ENCODE data around the gene PEF1. TPM values are rescaled to one million over a fixed set of nuclear protein-coding genes. Genes with fewer than 3 reads are reported as not detected.

PEF1 gene
- total and polyA plus RNA-seq, 2 donors (not counting 3 experiments of a cell fraction or from before 2014, with no cell fraction given): 73.3 to 161 TPM

GRCh38 chr1:31646259-31646960 is 1.7 kb upstream of the PEF1 start:
- no peak for DNase-seq (ENCODE audit: low read depth, low spot score)
- no peaks in the 10 kb centered on the region for H3K9me3 ChIP-seq (replicated peaks; ENCODE audit: control insufficient read depth, insufficient read depth, low read length)
- dilution Hi-C loops (cut with MboI; ENCODE audit: extremely low pct_ligation_motif_present, low sequenced_read_pairs): no loop called here
- TF ChIP-seq MAX (IDR thresholded peaks at IDR 0.05; ENCODE audit: insufficient read depth, insufficient read length) (no peak), FOS (IDR thresholded peaks at IDR 0.05; ENCODE audit: borderline replicate concordance, insufficient read depth, low read length) (no peak), EZH2 (IDR thresholded peaks at IDR 0.05; ENCODE audit: borderline replicate concordance, low read depth, low read length, severe bottlenecking) (no peak), GATA2 (IDR thresholded peaks at IDR 0.05; ENCODE audit: insufficient read depth, insufficient read length, low read depth, low read length) (no peak), POLR2AphosphoS5 (IDR thresholded peaks at IDR 0.05; ENCODE audit: insufficient read depth, low read depth, low read length) (no peak)
- no peak overlapping the region for H3K9ac ChIP-seq (replicated peaks; ENCODE audit: extremely low read depth, insufficient read depth, low read length)
- no peak overlapping the region for H3K27ac ChIP-seq (ENCODE audit: insufficient read depth, low read depth, low read length)
- no peaks in the 10 kb centered on the region for H3K9me1 ChIP-seq (replicated peaks; ENCODE audit: control insufficient read depth, extremely low read depth, insufficient read depth, low read length)
- BruUV-seq (replicated peaks): no TSS peak
- CTCF ChIA-PET: interaction anchor here (1.0 to 1.7 kb wide), 3 partner anchors 11 to 99 kb away, joined by 3 read pairs; no protein-coding TSS in a partner anchor
- no peaks in the 10 kb centered on the region for H3K36me3 ChIP-seq (ENCODE audit: control insufficient read depth in 2 of 2, extremely low read depth in 1 of 2, insufficient read depth in 2 of 2, low read length in 2 of 2)
- POLR2A ChIA-PET: no interaction called here
- no peak overlapping the region for H2AFZ ChIP-seq (ENCODE audit: low read depth, low read length)
- no peak overlapping the region for H3K4me3 ChIP-seq (replicated peaks in 1 of 3; ENCODE audit: insufficient read depth in 1 of 3, low read depth in 1 of 3, low read length in 3 of 3)
- H3K4me1 ChIP-seq (ENCODE audit: control insufficient read depth, extremely low read depth, insufficient read depth, low read length): peaks cover 14% of the 10 kb centered on the region
- H3K79me2 ChIP-seq (ENCODE audit: control insufficient read depth, insufficient read depth, low read length): peaks cover 23% of the 10 kb centered on the region
- H3K27me3 ChIP-seq (ENCODE audit: control insufficient read depth in 2 of 2, insufficient read depth in 2 of 2, low read length in 2 of 2): no peaks in the 10 kb centered on the region
- FAIRE-seq: no peak
- intact Hi-C loops (cut with micrococcal nuclease): loop anchor here (10.0 kb wide), 1 partner anchor 288 kb away; the partner anchor contains the start of gene PTP4A2
- H3K4me2 ChIP-seq (ENCODE audit: insufficient read depth, low read length): no peak overlapping the region
- no peaks in the 10 kb centered on the region for H4K20me1 ChIP-seq (replicated peaks; ENCODE audit: control insufficient read depth, extremely low read depth, insufficient read depth, low read length)

- Histone ChIP-seq H3K4me2 (ENCODE audit: insufficient read depth, low read length) (peak overlapping the region; percentile 85), H3K79me2 (ENCODE audit: control insufficient read depth, insufficient read depth, low read length) (peaks cover 31% of the 10 kb centered on the region), H3K27me3 (ENCODE audit: control insufficient read depth in 2 of 2, insufficient read depth in 2 of 2, low read length in 2 of 2) (no peaks in the 10 kb centered on the region), H3K36me3 (ENCODE audit: control insufficient read depth in 2 of 2, extremely low read depth in 1 of 2, insufficient read depth in 2 of 2, low read length in 2 of 2) (no peaks in the 10 kb centered on the region), H3K4me1 (ENCODE audit: control insufficient read depth, extremely low read depth, insufficient read depth, low read length) (peaks cover 22% of the 10 kb centered on the region), H4K20me1 (replicated peaks; ENCODE audit: control insufficient read depth, extremely low read depth, insufficient read depth, low read length) (no peaks in the 10 kb centered on the region), H3K9me3 (replicated peaks; ENCODE audit: control insufficient read depth, insufficient read depth, low read length) (no peaks in the 10 kb centered on the region), H3K27ac (ENCODE audit: insufficient read depth, low read depth, low read length) (peak overlapping the region; percentile 90), H3K9me1 (replicated peaks; ENCODE audit: control insufficient read depth, extremely low read depth, insufficient read depth, low read length) (no peaks in the 10 kb centered on the region), H3K9ac (replicated peaks; ENCODE audit: extremely low read depth, insufficient read depth, low read length) (peak overlapping the region; percentile 87), H2AFZ (ENCODE audit: low read depth, low read length) (peak overlapping the region; percentile 74), H3K4me3 (replicated peaks in 1 of 3; ENCODE audit: insufficient read depth in 1 of 3, low read depth in 1 of 3, low read length in 3 of 3) (peak overlapping the region; percentile 53 to 93 (median 68))
- FAIRE-seq: no peak
- POLR2A ChIA-PET: interaction anchor here (0.8 kb wide), 2 partner anchors 12 to 57 kb away, joined by 3 to 4 read pairs; no protein-coding TSS in a partner anchor
- DNase-seq (ENCODE audit: low read depth, low spot score): no peak
- dilution Hi-C loops (cut with MboI; ENCODE audit: extremely low pct_ligation_motif_present, low sequenced_read_pairs) (no loop called here), intact Hi-C loops (cut with micrococcal nuclease) (loop anchor here (1.0 to 10.0 kb wide), 3 partner anchors 56 to 290 kb away; partner anchors contain the start of gene PTP4A2)
- TSS peak; percentile 56 for BruUV-seq (replicated peaks)
- CTCF ChIA-PET: interaction anchor here (0.8 to 1.4 kb wide), 10 partner anchors 9 to 171 kb away, joined by 3 to 9 read pairs (median 4); partner anchors contain the start of gene SPOCD1
- TF ChIP-seq MAX (IDR thresholded peaks at IDR 0.05; ENCODE audit: insufficient read depth, insufficient read length) (no peak), JUN (IDR thresholded peaks at IDR 0.05; ENCODE audit: borderline replicate concordance, insufficient read depth, insufficient read length, low read depth) (no peak), GATA2 (IDR thresholded peaks at IDR 0.05; ENCODE audit: insufficient read depth, insufficient read length, low read depth, low read length) (no peak), CTCF (IDR thresholded peaks at IDR 0.05; ENCODE audit: extremely low read depth in 1 of 2, insufficient read depth in 1 of 2, low read depth in 1 of 2, low read length in 2 of 2) (no peak), MYC (IDR thresholded peaks at IDR 0.05; ENCODE audit: low read depth, low read length) (no peak), POLR2AphosphoS5 (IDR thresholded peaks at IDR 0.05; ENCODE audit: insufficient read depth, low read depth, low read length) (no peak), FOS (IDR thresholded peaks at IDR 0.05; ENCODE audit: borderline replicate concordance, insufficient read depth, low read length) (no peak), EZH2 (IDR thresholded peaks at IDR 0.05; ENCODE audit: borderline replicate concordance, low read depth, low read length, severe bottlenecking) (no peak), POLR2A (IDR thresholded peaks at IDR 0.05; ENCODE audit: low read depth, low read length) (no peak)
Observed at GRCh38 chr1:31645274-31645568, 545 bp upstream of the PEF1 start.
